PC-9 (cell line): ENCODE data around the gene PTGER3. TPM values are rescaled to one million over a fixed set of nuclear protein-coding genes. Genes with fewer than 3 reads are reported as not detected.

Source experiments
- BruUV-seq: library from RNA; stranded (reverse); fragments of 400-500 nt; replicated peaks from 2 replicates; lab custom pipeline; 2021; lab: Mats Ljungman, UMichigan
- CTCF ChIA-PET: fragments of 300-600 bp; sonication (Branson Sonifier 250); formaldehyde crosslinking; loops from one replicate; lab custom pipeline; 2022; ENCODE audit warnings: antibody characterized with exemption; lab: Charles Lee
- POLR2A ChIA-PET: fragments of 300-600 bp; sonication (Branson Sonifier 250); formaldehyde crosslinking; loops from one replicate; lab custom pipeline; 2022; ENCODE audit warnings: antibody characterized with exemption; ENCODE audit not compliant: unreplicated experiment; lab: Charles Lee
- DNase-seq, 2 experiments: peaks; one replicate each; pipeline versions ENCODE4 v3.0.0 to v3.0.0-alpha.2; 2015 to 2022; ENCODE audit warnings: mixed read lengths in 1 of 2
- H2AFZ ChIP-seq: fragments of 200-600 bp; sonication (generic); 2 replicates; pipeline ENCODE4 v1.8.1; 2017; ENCODE audit warnings: antibody characterized with exemption
- H3F3A ChIP-seq: fragments of 200-600 bp; sonication (generic); 2 replicates; pipeline ENCODE4 v1.8.1; 2017; ENCODE audit warnings: antibody characterized with exemption, mild to moderate bottlenecking, low read depth; ENCODE audit not compliant: insufficient read depth
- H3K27ac ChIP-seq: fragments of 200-600 bp; sonication (generic); 2 replicates; pipeline ENCODE4 v1.6.1; 2016; ENCODE audit warnings: mixed run types
- H3K27me3 ChIP-seq: fragments of 200-600 bp; sonication (generic); 2 replicates; pipeline ENCODE4 v1.6.1; 2016; ENCODE audit warnings: low read depth, mixed run types; ENCODE audit not compliant: insufficient read depth
- H3K36me3 ChIP-seq: fragments of 200-600 bp; sonication (generic); 2 replicates; pipeline ENCODE4 v1.6.1; 2016; ENCODE audit warnings: low read depth, mixed run types
- H3K4me1 ChIP-seq: fragments of 200-600 bp; sonication (generic); replicated peaks from 2 replicates; pipeline ENCODE4 v1.6.1; 2016; ENCODE audit warnings: mixed run types; ENCODE audit not compliant: insufficient read depth
- H3K4me2 ChIP-seq: fragments of 200-600 bp; sonication (generic); 2 replicates; pipeline ENCODE4 v1.6.1; 2017; ENCODE audit warnings: mixed run types
- H3K4me3 ChIP-seq: fragments of 200-600 bp; sonication (generic); 2 replicates; pipeline ENCODE4 v1.6.1; 2016; ENCODE audit warnings: mixed run types
- H3K79me2 ChIP-seq: fragments of 200-600 bp; sonication (generic); 2 replicates; pipeline ENCODE4 v1.6.1; 2017; ENCODE audit warnings: low read depth, mixed run types
- H3K9me2 ChIP-seq: fragments of 200-600 bp; sonication (generic); 2 replicates; pipeline ENCODE4 v1.8.1; 2017; ENCODE audit warnings: mild to moderate bottlenecking; ENCODE audit not compliant: insufficient read depth
- H3K9me3 ChIP-seq: fragments of 200-600 bp; sonication (generic); 2 replicates; pipeline ENCODE4 v1.8.1; 2016; ENCODE audit warnings: low read depth; ENCODE audit not compliant: insufficient read depth
- H4K20me1 ChIP-seq: fragments of 200-600 bp; sonication (generic); 2 replicates; pipeline ENCODE4 v1.8.1; 2017; ENCODE audit not compliant: insufficient read depth
- CTCF ChIP-seq: fragments of 200-600 bp; sonication (generic); conservative IDR thresholded peaks from 2 replicates; pipeline ENCODE4 v1.6.1; 2017; ENCODE audit warnings: mixed run types, antibody characterized with exemption, mild to moderate bottlenecking, moderate library complexity
- EZH2 ChIP-seq: fragments of 200-600 bp; sonication (generic); IDR thresholded peaks from 2 replicates; pipeline ENCODE4 v1.8.0; 2017; ENCODE audit warnings: antibody characterized with exemption, low read depth
- intact Hi-C: fragments of 100-400 bp; cut with micrococcal nuclease; formaldehyde crosslinking; loops from one replicate; pipeline ENCODE4 v1.10.0; 2022; ENCODE audit not compliant: unreplicated experiment
- total RNA-seq: library from RNA; stranded (reverse); gene quantifications from 2 replicates; pipeline ENCODE4 v1.2.3, GENCODE V29; 2021

PTGER3 gene
- total RNA-seq, 1 experiment from 2014 or later: 0.13 TPM

- POLR2A ChIA-PET: no interaction called here
- peaks cover 29% of the 10 kb centered on the region for H4K20me1 ChIP-seq
- peak overlapping the region; percentile 83; the same call in 1 of the 2 replicates for H3K27ac ChIP-seq
- no peaks in the 10 kb centered on the region for H3K9me2 ChIP-seq
- peaks cover 6% of the 10 kb centered on the region for H3F3A ChIP-seq
- peaks cover 40% of the 10 kb centered on the region for H3K79me2 ChIP-seq
- CTCF ChIA-PET: no interaction called here
- peak overlapping the region; percentile 82 for H3K4me3 ChIP-seq
- intact Hi-C loops: loop anchor here (2.0 to 5.0 kb wide), 2 partner anchors 441 to 877 kb away; partner anchors contain the start of gene LRRC40
- peaks cover 21% of the 10 kb centered on the region for H3K4me1 ChIP-seq
- peak overlapping the region; percentile 82 for H2AFZ ChIP-seq
- H3K9me3 ChIP-seq: no peaks in the 10 kb centered on the region
- TF ChIP-seq EZH2 (no peak), CTCF (no peak)
- DNase-seq: no peak
- H3K36me3 ChIP-seq: peaks cover 23% of the 10 kb centered on the region
- peak overlapping the region; percentile 88 for H3K4me2 ChIP-seq
- BruUV-seq: TSS peak; percentile 96
- no peaks in the 10 kb centered on the region for H3K27me3 ChIP-seq
Observed at GRCh38 chr1:71081697-71082080, 34.1 kb upstream of the PTGER3 start.

DNA sequence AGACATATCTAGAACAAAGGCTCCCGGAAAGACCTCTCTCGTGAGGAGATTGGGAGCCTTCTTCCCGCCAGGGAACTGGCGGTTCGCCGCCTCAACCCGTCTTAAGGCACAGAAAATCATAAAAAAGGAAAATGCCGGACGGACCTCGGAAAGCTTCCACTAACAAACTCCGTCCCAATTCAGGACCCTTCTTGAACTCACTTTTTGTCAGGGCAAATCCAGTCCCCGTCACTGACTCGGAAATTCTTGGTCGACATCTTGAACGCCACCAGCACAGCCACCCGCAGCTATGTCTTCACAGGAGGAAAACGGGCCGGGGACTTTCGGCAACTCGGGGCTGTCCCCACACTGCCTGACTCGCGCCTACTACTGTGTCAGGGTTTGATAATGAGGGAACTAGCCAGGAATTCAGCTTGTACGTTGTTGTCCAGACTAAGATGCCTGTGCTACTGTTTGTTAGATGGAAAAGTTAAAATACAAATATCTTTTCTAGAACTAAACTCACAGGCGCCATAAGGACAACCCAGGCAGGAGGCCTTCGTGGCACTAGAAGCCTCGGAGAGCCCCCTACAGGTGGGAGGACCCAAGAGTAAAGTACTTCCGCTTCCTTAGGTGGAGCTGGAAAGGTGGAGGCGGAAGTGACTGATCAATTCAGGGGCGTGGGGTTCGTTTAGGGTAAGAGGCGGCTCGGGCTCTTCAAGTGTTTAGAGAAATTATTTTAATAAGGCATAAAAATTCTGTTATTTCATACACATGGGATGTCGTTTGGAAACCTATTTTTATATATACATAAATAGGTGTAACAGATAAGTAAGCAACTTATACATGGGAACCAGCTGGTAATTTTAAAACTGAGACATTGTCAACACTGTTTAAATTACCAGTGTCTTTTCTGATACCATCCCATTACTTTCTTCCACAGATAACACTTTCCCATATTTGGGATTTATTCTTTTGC is 33.4 kb upstream of the PTGER3 start, which contains the start of gene ZRANB2:
ZRANB2 (minus strand) TSS at position 297 of the 958 bp plus-strand sequence; CDS start at position 257, 40 bp downstream.
- Histone ChIP-seq H2AFZ (peak within 1 kb of the TSS; percentile 82), H3K79me2 (peaks cover 46% of the 10 kb centered on the region), H3K4me2 (peak within 1 kb of the TSS; percentile 88), H3K4me1 (peaks cover 21% of the 10 kb centered on the region), H4K20me1 (peaks cover 35% of the 10 kb centered on the region), H3K36me3 (peaks cover 29% of the 10 kb centered on the region), H3K9me2 (no peaks in the 10 kb centered on the region), H3F3A (peaks cover 6% of the 10 kb centered on the region), H3K4me3 (peak within 1 kb of the TSS; percentile 82), H3K9me3 (no peaks in the 10 kb centered on the region), H3K27ac (peak within 1 kb of the TSS; percentile 83), H3K27me3 (no peaks in the 10 kb centered on the region)
- TF ChIP-seq EZH2 (no peak), CTCF (peak; percentile 79)
- ChIA-PET CTCF (no interaction called here), POLR2A (interaction anchor here (0.6 to 0.7 kb wide), 3 partner anchors 587 to 860 kb away, joined by 3 to 6 read pairs (median 6); no protein-coding TSS in a partner anchor)
- intact Hi-C loops: loop anchor here (2.0 to 5.0 kb wide), 2 partner anchors 441 to 876 kb away; partner anchors contain the start of gene LRRC40
- peak; percentile 83 to 96 for DNase-seq
- no TSS peak for BruUV-seq

DNA sequence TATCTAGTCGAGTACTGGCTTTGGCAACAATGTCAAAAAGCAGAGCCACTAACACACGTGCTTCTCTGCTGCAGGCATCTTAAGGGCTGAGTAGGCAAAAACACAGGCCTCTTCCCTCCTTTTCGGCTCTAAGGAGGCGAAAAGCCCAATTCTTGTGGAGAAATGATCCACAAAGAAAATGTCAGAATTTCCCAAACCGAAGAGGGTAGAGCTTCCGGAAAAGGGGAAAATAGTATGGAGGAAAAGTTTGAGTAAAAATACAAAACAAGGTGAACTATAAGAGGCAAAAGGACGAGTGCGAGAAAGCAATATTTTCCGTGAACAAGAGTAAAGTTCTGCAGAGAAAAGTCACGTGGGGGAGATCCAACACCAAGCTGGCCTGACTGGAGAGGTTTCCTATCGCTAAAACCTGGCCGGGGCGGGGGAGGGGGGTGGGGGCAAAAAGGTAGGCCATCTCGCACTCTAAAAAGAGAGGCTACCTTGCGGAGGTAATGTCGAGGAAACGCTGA is 32.7 kb upstream of the PTGER3 start:
- H3K4me1 ChIP-seq: peaks cover 21% of the 10 kb centered on the region
- no peaks in the 10 kb centered on the region for H3K27me3 ChIP-seq
- peak overlapping the region; percentile 83 for H3K27ac ChIP-seq
- peak overlapping the region; percentile 82 for H3K4me3 ChIP-seq
- CTCF ChIA-PET: no interaction called here
- peaks cover 37% of the 10 kb centered on the region for H3K36me3 ChIP-seq
- H3K79me2 ChIP-seq: peaks cover 52% of the 10 kb centered on the region
- no peak for DNase-seq
- H3K4me2 ChIP-seq: peak overlapping the region; percentile 88
- peaks cover 42% of the 10 kb centered on the region for H4K20me1 ChIP-seq
- H2AFZ ChIP-seq: peak overlapping the region; percentile 82
- BruUV-seq: TSS peak; percentile 64
- peaks cover 6% of the 10 kb centered on the region for H3F3A ChIP-seq
- POLR2A ChIA-PET: interaction anchor here (0.6 to 0.7 kb wide), 3 partner anchors 588 to 859 kb away, joined by 3 to 6 read pairs (median 6); no protein-coding TSS in a partner anchor
- intact Hi-C loops: loop anchor here (2.0 to 5.0 kb wide), 2 partner anchors 442 to 875 kb away; partner anchors contain the start of gene LRRC40
- TF ChIP-seq CTCF (no peak), EZH2 (no peak)
- no peaks in the 10 kb centered on the region for H3K9me2 ChIP-seq
- no peaks in the 10 kb centered on the region for H3K9me3 ChIP-seq
